Effector CD8-positive, alpha-beta T cell (primary cell): ENCODE data around the gene HEPN1.
A peak's percentile ranks its signal among the peaks of the same experiment; 100 is the strongest.

Source experiments
- DNase-seq: peaks from one replicate; lab custom pipeline; 2025; lab: John Stamatoyannopoulos, UW

HEPN1 gene

GRCh38 chr11:124899383-124900145, 19.5 kb upstream of the HEPN1 start:
- DNase-seq, result no peak

GRCh38 chr11:124900464-124900863, 18.6 kb upstream of the HEPN1 start:
- DNase-seq, result no peak

- DNase-seq, result no peak
These were observed 16.4 kb upstream of the HEPN1 start for GRCh38 chr11:124902616-124903015.

- no peak for DNase-seq
These were observed 3.3 kb upstream of the HEPN1 start for GRCh38 chr11:124915541-124916369.

GRCh38 chr11:124916370-124916710, 2.7 kb upstream of the HEPN1 start:
- DNase-seq, result no peak

- no peak for DNase-seq
These were observed 1.9 kb upstream of the HEPN1 start for GRCh38 chr11:124917115-124917637.

GRCh38 chr11:124919898-124920297, 848 bp downstream of the HEPN1 start:
- DNase-seq, result no peak

GRCh38 chr11:124920356-124920755, 1.3 kb downstream of the HEPN1 start:
- no peak for DNase-seq

- peak; percentile 73 for DNase-seq
These were observed 2.0 kb downstream of the HEPN1 start for GRCh38 chr11:124920870-124921609.

GRCh38 chr11:124922831-124923230, 3.8 kb downstream of the HEPN1 start:
- DNase-seq, result no peak

- no peak for DNase-seq
These were observed 4.2 kb downstream of the HEPN1 start for GRCh38 chr11:124923296-124923695.

- no peak for DNase-seq
These were observed 10.1 kb downstream of the HEPN1 start for GRCh38 chr11:124928942-124929665.

GRCh38 chr11:124930799-124931198, 11.7 kb downstream of the HEPN1 start:
- DNase-seq, result no peak

- DNase-seq, result no peak
These were observed 16.0 kb downstream of the HEPN1 start for GRCh38 chr11:124934862-124935547.

- no peak for DNase-seq
These were observed 16.8 kb downstream of the HEPN1 start, which contains the start of gene HEPACAM for GRCh38 chr11:124935548-124936514. HEPACAM (minus strand) TSS chr11:124936047; CDS start chr11:124936006, 41 bp downstream.

GRCh38 chr11:124937336-124937935, 18.4 kb downstream of the HEPN1 start:
- no peak for DNase-seq

- no peak for DNase-seq
These were observed 19.2 kb downstream of the HEPN1 start for GRCh38 chr11:124938206-124938765.

GRCh38 chr11:124938970-124939369, 19.9 kb downstream of the HEPN1 start:
- no peak for DNase-seq

- DNase-seq, result no peak
These were observed 22.7 kb downstream of the HEPN1 start for GRCh38 chr11:124941703-124942102.
